Measurements from ENCODE around the gene DHX8.

Gene DHX8

GRCh38 chr17:43572368-43572980 is 88.7 kb downstream of the DHX8 start:
- no peak for DNase-seq (ENCODE audit: low read depth in 4 of 4, low spot score in 1 of 4)

GRCh38 chr17:43573579-43574321 is 90.0 kb downstream of the DHX8 start:
- DNase-seq (ENCODE audit: low read depth in 4 of 4, low spot score in 1 of 4) = no peak

DNA sequence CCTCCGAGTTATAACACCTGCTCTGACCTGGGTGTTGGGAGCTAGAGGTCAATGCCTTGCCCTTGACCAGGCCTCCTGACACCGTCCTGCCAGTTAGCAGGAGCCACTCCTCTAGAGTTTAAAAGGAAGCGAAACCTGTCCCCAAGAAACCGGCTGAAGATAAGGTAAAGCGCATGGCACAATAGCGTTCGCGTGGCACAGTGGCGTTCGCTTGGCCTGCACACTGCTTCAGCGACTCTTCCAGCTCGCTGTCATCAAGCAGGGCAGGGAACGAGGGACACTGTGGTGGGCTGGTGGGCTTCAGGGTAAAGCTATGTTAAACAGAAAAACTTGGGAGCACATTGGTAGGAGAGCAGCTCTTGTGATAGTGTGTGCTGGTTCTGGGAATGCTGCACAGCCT is 90.6 kb downstream of the DHX8 start:
- DNase-seq (ENCODE audit: low read depth in 4 of 4, low spot score in 1 of 4) = no peak

- DNase-seq (ENCODE audit: low read depth in 4 of 4, low spot score in 1 of 4) = no peak
Observed at GRCh38 chr17:43574896-43575525, 91.2 kb downstream of the DHX8 start.

Measured in stimulated activated CD4-positive, alpha-beta T cell treated with anti-CD3 and anti-CD28 coated beads, Interleukin-1b, Interleukin-23, amount 100 ng/mL, for 24 hours (primary cell).